PFSK-1 (cell line): ENCODE results near the gene F2RL3.

Experiments
- POLR2AphosphoS5 ChIP-seq: IDR thresholded peaks from 2 replicates; pipeline ENCODE4 v1.6.1; 2012; ENCODE audit warnings: low read depth, mild to moderate bottlenecking, control low read depth, low read length, moderate library complexity
- REST ChIP-seq, 2 experiments: IDR thresholded peaks; 2 replicates each; pipeline versions ENCODE4 v1.6.1 to v1.8.0; 2011 to 2012; ENCODE audit warnings: low read depth in 2 of 2, low read length in 2 of 2, control low read depth in 1 of 2, inconsistent platforms in 1 of 2, mild to moderate bottlenecking in 1 of 2, moderate library complexity in 1 of 2; ENCODE audit not compliant: insufficient read depth in 1 of 2
- TAF1 ChIP-seq: IDR thresholded peaks from 2 replicates; pipeline ENCODE4 v1.6.1; 2012; ENCODE audit warnings: low read length, control low read depth, borderline replicate concordance; ENCODE audit not compliant: insufficient read depth

GRCh38 chr19:16899566-16900075, 10.8 kb downstream of the F2RL3 start:
- TF ChIP-seq REST (IDR thresholded peaks at IDR 0.05; ENCODE audit: insufficient read depth in 1 of 2, low read depth in 2 of 2, low read length in 2 of 2) (no peak), TAF1 (no peak), POLR2AphosphoS5 (no peak)
